GM19239 (cell line): ENCODE measurements around the gene SLC30A7.

ENCODE experiments used
- DNase-seq: peaks from one replicate; pipeline ENCODE4 v3.0.0; 2011; ENCODE audit warnings: low spot score; ENCODE audit not compliant: insufficient read length
- FAIRE-seq: peaks from 2 replicates; lab custom pipeline; 2011; peaks lifted over from hg19 to GRCh38; lab: Jason Lieb, UNC

Gene SLC30A7

GRCh38 chr1:101006553-101006952, 110.7 kb downstream of the SLC30A7 start:
- peak; percentile 45 for FAIRE-seq

GRCh38 chr1:101008229-101008834, 112.4 kb downstream of the SLC30A7 start:
- FAIRE-seq (no peak), DNase-seq (no peak)

More at GRCh38 chr1:101006553-101006952, 110.7 kb downstream of the SLC30A7 start:
- DNase-seq, result no peak

GRCh38 chr1:101013776-101014175, 117.9 kb downstream of the SLC30A7 start:
- no peak for DNase-seq
- no peak for FAIRE-seq

GRCh38 chr1:101017448-101017847, 121.6 kb downstream of the SLC30A7 start:
- no peak for FAIRE-seq

GRCh38 chr1:101022294-101022693, 126.4 kb downstream of the SLC30A7 start:
- no peak for FAIRE-seq
- no peak for DNase-seq

More at GRCh38 chr1:101017448-101017847, 121.6 kb downstream of the SLC30A7 start:
- DNase-seq, result no peak

GRCh38 chr1:101025283-101025656, 129.4 kb downstream of the SLC30A7 start:
- DNase-seq (no peak), FAIRE-seq (no peak)

DNA sequence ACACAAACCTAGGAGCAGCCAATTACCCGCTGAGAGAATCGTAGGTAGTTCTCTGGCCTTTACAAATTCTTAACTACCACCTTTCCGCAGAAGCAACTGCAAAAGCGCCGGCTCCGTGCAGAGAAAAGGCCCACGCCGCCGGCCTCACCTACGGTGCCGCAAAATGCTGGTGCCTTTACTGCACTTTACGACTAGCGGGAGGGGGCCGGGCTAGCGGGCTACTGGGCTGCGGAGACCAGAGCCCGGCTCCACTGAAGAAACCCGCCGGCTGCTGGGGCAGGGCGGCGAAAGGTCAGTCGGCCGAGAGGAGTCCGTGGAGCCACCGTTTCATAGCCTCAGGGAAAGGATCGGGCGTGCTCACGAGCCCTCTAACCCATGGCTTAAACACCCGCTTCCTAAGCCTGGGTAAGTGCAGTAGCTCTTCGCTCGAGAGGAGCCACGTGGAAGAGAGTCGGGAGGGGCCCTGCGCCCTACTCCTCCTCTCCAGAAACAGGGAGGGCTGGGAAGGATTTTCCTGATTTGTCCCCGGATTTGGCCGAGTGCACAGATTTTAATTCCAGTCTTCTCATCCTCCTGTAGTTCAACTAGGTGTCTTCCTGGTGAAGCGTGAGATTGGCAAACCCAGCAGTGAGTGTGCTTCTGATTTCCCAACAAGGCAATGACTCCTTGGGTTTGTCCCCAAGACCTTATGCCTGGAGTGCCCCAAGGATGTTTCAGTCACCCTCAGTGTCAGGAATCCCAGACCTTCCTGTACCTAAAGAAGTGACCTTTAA, 130.0 kb downstream of the SLC30A7 start, which contains the start of gene DPH5:
Gene DPH5, minus strand, starts transcription at position 128 of the 773 bp plus-strand sequence. CDS start 341 bp downstream, outside the sequence.
- peak; percentile 96 for FAIRE-seq

GRCh38 chr1:101026430-101026788, 130.5 kb downstream of the SLC30A7 start:
- FAIRE-seq, result no peak
- DNase-seq, result no peak

More for the DNA sequence above, 130.0 kb downstream of the SLC30A7 start, which contains the start of gene DPH5:
- DNase-seq, result peak; percentile 44

DNA sequence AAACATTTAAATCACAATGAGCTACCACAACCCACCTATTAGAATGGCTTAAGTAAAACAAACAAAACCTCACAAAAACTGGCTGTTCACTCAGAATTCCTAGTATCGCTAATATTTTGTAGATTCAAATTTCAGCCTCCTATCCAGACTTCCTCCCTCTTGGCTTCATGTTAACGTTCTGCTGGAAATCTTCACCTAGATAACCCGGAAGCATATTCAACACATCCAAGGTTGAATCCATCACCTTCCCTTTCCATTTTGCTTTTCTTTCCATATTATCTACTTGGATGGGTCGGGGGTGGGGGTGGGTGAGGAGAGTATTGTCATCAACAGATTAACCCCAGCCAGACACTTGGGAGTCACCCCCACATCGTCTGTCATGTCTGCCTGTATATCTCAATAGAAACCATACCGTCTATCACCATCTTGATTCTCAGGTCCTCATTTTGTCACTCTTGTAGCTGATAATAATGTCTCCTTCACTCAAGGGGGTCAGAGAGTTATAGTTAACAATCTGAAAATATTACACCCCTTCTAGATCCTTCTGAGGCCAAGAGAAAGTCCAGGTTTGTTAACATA, 131.4 kb downstream of the SLC30A7 start:
- no peak for DNase-seq
- FAIRE-seq, result peak; percentile 88

GRCh38 chr1:101028466-101028865, 132.6 kb downstream of the SLC30A7 start:
- FAIRE-seq, result peak; percentile 44
- DNase-seq, result no peak

- DNase-seq, result no peak
- FAIRE-seq, result peak; percentile 76
These were observed 133.3 kb downstream of the SLC30A7 start for GRCh38 chr1:101029184-101029583.

DNA sequence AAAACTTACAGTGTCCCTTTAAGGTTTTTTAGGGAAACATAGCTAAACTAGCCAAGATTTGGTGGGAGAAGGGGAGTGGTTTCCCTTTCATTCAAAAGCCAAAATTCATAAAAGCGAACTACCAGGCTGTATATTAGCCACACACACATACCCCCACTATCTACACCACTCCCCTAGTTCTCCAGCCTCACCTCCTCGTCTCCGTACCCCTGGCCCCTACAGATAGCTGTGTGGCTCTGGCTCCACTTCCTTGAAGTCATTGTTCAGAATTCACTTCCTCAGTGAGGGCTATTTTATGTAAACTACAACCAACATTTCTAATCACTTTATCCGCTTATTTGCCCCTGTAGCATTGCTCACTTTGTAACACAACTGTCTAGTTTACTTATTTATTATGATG, 135.0 kb downstream of the SLC30A7 start:
- DNase-seq (no peak), FAIRE-seq (no peak)
